Stomach (tissue), 9 donors: ENCODE results near the gene TRIM10. TPM values are rescaled to one million over a fixed set of nuclear protein-coding genes. Genes with fewer than 3 reads are reported as not detected.

Source experiments
- DNase-seq, 2 donors: peaks; one replicate each; pipeline versions ENCODE4 v3.0.0 to v3.0.0-alpha.2; 2013 to 2019
- H3K27ac ChIP-seq, 5 donors: fragments of 200-600 bp in 4 of 5; sonication (generic) in 4 of 5; one replicate each; pipeline ENCODE4 v1.5.1; 2013 to 2019; ENCODE audit warnings: mild to moderate bottlenecking in 1 of 5, moderate library complexity in 1 of 5
- H3K27me3 ChIP-seq, 3 donors: fragments of 200-600 bp; sonication (generic); one replicate each; pipeline ENCODE4 v1.5.1; 2017 to 2019; ENCODE audit warnings: mixed run types in 1 of 3
- H3K36me3 ChIP-seq, 4 donors: fragments of 200-600 bp; sonication (generic); 1 replicate in 3 of 4; 2 replicates in 1 of 4; pipeline ENCODE4 v1.5.1; 2016 to 2019
- H3K4me1 ChIP-seq, 4 donors: fragments of 200-600 bp; sonication (generic); one replicate each; pipeline ENCODE4 v1.5.1; 2016 to 2019
- H3K4me3 ChIP-seq, 4 donors: fragments of 200-600 bp; sonication (generic) in 3 of 4; one replicate each; pipeline ENCODE4 v1.5.1; 2016 to 2019; ENCODE audit warnings: mild to moderate bottlenecking in 1 of 4
- H3K9me3 ChIP-seq, 4 donors: fragments of 200-600 bp; sonication (generic); one replicate each; pipeline ENCODE4 v1.5.1; 2016 to 2019
- EP300 ChIP-seq: sonication (generic); formaldehyde crosslinking; IDR thresholded peaks from one replicate; pipeline ENCODE4 v1.6.1; 2017; ENCODE audit warnings: antibody characterized with exemption
- POLR2A ChIP-seq, 4 donors: fragments of 450-650 bp; IDR thresholded peaks; one replicate each; pipeline ENCODE4 v1.6.1; 2016; ENCODE audit warnings: antibody characterized with exemption in 4 of 4, control low read depth in 2 of 4, mild to moderate bottlenecking in 1 of 4, moderate library complexity in 1 of 4
- POLR2AphosphoS5 ChIP-seq, 3 donors: sonication (generic); formaldehyde crosslinking; IDR thresholded peaks; one replicate each; pipeline ENCODE4 v1.6.1; 2016; ENCODE audit warnings: antibody characterized with exemption in 3 of 3
- WGBS, 5 donors: extraction: QIAGEN DNeasy Blood & Tissue Kit in 3 of 5; methylation state at CpG; one replicate each; pipeline versions ENCODE4 v1.1.5 to v1.1.7; 2013 to 2018; 5-methylcytosine and 5-hydroxymethylcytosine counted together
- intact Hi-C: fragments of 100-400 bp; cut with DNase I; formaldehyde crosslinking; loops from one replicate; pipeline ENCODE4 v1.15.1; 2023; ENCODE audit warnings: low total_unique reads
- polyA plus RNA-seq, 3 donors: library from polyadenylated mRNA; stranded (reverse); fragments of 200-250 nt; gene quantifications; one replicate each; pipeline ENCODE4 v1.2.3, GENCODE V29; 2013
- total RNA-seq, 5 donors: library from RNA; depleted of rRNA; stranded (reverse); fragments of >200 nt; gene quantifications; one replicate each; pipeline versions ENCODE4 v1.1.0 to v1.2.3, GENCODE V29; 2014 to 2016
- TF ChIP-seq, protein P1 (sequence below), 7 experiments: fragments of 450-650 bp in 4 of 7; fragments of 200-600 bp in 3 of 7; sonication (generic) in 3 of 7; IDR thresholded peaks; one replicate each; pipeline ENCODE4 v1.5.1; 2016 to 2019; ENCODE audit warnings: antibody characterized with exemption in 7 of 7, control low read depth in 2 of 7, mild to moderate bottlenecking in 1 of 7
- donor health status: healthy with polysubstance abuse.
- donor health status: Bipolar disorder and iron deficiency.
- donor health status: healthy.

The TRIM10 gene
- total and polyA plus RNA-seq, 8 donors, result 0.37 to 2.3 (median 0.58) TPM; not detected in 5

DNA sequence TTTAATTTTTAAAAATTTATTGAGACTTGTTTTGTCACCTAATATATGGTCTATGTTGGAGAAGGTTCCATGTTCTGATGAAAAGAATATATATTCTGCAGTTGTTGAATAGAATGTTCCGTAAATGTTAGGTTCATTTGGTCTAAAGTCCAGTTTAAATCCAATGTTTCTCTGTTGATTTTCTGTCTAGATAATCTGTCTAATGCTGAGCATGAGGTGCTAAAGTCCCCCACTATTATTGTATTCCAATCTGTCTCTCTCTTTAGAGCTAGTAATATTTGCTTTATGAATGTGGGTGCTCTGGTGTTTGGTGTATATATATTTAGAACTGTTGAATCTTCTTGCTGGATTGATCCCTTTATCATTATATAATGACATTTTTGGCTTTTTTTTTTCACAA lies 17.8 kb upstream of the TRIM10 start:
- no peaks in the 10 kb centered on the region for H3K4me1 ChIP-seq

DNA sequence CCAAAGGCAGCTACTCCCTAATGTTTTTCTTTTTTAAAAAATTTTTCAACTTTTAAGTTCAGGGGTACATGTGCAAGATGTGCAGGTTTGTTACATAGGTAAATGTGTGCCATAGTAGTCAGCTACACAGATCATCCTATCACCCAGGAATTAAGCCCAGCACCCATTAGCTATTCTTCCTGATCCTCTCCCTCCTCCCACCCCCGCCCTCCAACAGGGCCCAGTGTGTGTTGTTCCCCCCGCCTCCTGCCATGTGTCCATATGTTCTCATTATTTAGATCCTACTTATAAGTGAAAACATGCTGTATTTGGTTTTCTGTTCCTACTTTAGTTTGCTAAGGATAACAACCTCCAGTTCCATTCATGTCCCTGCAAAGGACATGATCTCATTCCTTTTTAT lies 14.8 kb upstream of the TRIM10 start:
- peaks cover 0 to 61% (median 24%) of the 10 kb centered on the region in 3 donors for H3K27me3 ChIP-seq
- 76 to 88% (median 78%) methylated on average over 2 of the region's 2 CpGs for WGBS, 5 donors
- no peak overlapping the region for H3K4me3 ChIP-seq
- TF ChIP-seq POLR2AphosphoS5 (IDR thresholded peaks at IDR 0.05) (no peak), EP300 (no peak), POLR2A (IDR thresholded peaks at IDR 0.05) (no peak)
- TF ChIP-seq, protein P1, sequence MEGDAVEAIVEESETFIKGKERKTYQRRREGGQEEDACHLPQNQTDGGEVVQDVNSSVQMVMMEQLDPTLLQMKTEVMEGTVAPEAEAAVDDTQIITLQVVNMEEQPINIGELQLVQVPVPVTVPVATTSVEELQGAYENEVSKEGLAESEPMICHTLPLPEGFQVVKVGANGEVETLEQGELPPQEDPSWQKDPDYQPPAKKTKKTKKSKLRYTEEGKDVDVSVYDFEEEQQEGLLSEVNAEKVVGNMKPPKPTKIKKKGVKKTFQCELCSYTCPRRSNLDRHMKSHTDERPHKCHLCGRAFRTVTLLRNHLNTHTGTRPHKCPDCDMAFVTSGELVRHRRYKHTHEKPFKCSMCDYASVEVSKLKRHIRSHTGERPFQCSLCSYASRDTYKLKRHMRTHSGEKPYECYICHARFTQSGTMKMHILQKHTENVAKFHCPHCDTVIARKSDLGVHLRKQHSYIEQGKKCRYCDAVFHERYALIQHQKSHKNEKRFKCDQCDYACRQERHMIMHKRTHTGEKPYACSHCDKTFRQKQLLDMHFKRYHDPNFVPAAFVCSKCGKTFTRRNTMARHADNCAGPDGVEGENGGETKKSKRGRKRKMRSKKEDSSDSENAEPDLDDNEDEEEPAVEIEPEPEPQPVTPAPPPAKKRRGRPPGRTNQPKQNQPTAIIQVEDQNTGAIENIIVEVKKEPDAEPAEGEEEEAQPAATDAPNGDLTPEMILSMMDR (IDR thresholded peaks at IDR 0.05), result no peak
- intact Hi-C loops, result no loop called here
- peaks cover 8 to 13% (median 9%) of the 10 kb centered on the region in 4 donors for H3K4me1 ChIP-seq
- DNase-seq, result no peak
- H3K36me3 ChIP-seq, result no peaks in the 10 kb centered on the region
- H3K27ac ChIP-seq, result no peak overlapping the region
- peaks cover 0 to 10% (median 7%) of the 10 kb centered on the region in 4 donors for H3K9me3 ChIP-seq

More for the DNA sequence above, 17.8 kb upstream of the TRIM10 start:
- H3K9me3 ChIP-seq, result peaks cover 0 to 14% (median 7%) of the 10 kb centered on the region in 4 donors
- WGBS, 5 donors, result 0 to 92% (median 91%) methylated on average over 1 of the region's 1 CpG
- TF ChIP-seq POLR2AphosphoS5 (IDR thresholded peaks at IDR 0.05) (no peak), POLR2A (IDR thresholded peaks at IDR 0.05) (no peak), EP300 (no peak)
- TF ChIP-seq, protein P1 (IDR thresholded peaks at IDR 0.05), result no peak
- no peak overlapping the region for H3K27ac ChIP-seq
- peaks cover 0 to 31% (median 0%) of the 10 kb centered on the region in 3 donors for H3K27me3 ChIP-seq
- H3K4me3 ChIP-seq, result no peak overlapping the region
- intact Hi-C loops, result no loop called here
- DNase-seq, result no peak
- no peaks in the 10 kb centered on the region for H3K36me3 ChIP-seq

DNA sequence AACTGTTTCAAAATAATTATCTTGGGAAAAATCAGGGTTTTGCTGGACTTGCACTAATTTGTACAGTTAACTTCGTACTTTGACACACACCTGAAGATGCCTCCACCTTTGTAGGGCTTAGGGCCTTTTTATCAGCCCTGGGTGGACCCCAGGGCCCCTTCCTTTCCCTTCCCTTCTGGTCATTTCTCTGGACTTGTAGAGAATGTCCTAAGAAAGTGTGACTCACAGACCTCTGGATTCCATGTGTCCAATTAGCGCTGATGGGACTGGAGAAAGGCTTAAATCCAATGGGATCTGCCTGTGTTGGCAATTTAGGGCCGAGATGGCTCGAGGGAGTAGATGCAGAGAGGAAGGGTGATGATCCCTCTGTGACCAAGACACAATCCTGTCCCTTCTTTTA lies 11.7 kb upstream of the TRIM10 start:
- intact Hi-C loops, result no loop called here
- WGBS, 5 donors, result 75 to 85% (median 81%) methylated on average over 4 of the region's 4 CpGs
- no peaks in the 10 kb centered on the region for H3K36me3 ChIP-seq
- no peak for DNase-seq
- H3K4me1 ChIP-seq, result peaks cover 8 to 13% (median 9%) of the 10 kb centered on the region in 4 donors
- H3K4me3 ChIP-seq, result no peak overlapping the region
- H3K9me3 ChIP-seq, result no peaks in the 10 kb centered on the region
- peaks cover 0 to 75% (median 32%) of the 10 kb centered on the region in 3 donors for H3K27me3 ChIP-seq
- H3K27ac ChIP-seq, result no peak overlapping the region
- TF ChIP-seq POLR2AphosphoS5 (IDR thresholded peaks at IDR 0.05), result no peak

DNA sequence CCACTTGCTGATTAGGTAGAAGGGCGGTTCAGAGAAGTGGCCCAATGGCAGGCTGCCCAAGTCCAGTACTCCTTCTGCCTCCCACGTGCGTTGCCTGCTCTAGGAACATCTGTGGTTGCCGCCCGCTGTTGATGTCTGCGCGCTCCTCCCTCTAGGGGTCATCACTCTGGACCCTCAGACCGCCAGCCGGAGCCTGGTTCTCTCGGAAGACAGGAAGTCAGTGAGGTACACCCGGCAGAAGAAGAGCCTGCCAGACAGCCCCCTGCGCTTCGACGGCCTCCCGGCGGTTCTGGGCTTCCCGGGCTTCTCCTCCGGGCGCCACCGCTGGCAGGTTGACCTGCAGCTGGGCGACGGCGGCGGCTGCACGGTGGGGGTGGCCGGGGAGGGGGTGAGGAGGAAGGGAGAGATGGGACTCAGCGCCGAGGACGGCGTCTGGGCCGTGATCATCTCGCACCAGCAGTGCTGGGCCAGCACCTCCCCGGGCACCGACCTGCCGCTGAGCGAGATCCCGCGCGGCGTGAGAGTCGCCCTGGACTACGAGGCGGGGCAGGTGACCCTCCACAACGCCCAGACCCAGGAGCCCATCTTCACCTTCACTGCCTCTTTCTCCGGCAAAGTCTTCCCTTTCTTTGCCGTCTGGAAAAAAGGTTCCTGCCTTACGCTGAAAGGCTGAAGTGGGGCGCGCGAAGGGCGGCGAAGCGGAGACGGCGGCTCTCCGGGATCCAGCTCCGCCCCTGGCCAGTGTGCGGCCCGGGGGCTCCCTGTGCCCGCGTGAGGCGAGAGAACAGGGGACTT lies 10.9 kb upstream of the TRIM10 start:
- peak in 1 of 2 donors; percentile 54 for DNase-seq
- no peaks in the 10 kb centered on the region for H3K9me3 ChIP-seq
- no peak overlapping the region for H3K27ac ChIP-seq
- H3K27me3 ChIP-seq, result peaks cover 0 to 83% (median 32%) of the 10 kb centered on the region in 3 donors
- peak overlapping the region in 3 of 4 donors; percentile 6 to 42 (median 10) for H3K4me3 ChIP-seq
- 5 to 10% (median 7%) methylated on average over 48 to 62 of the region's 62 CpGs for WGBS, 5 donors
- peaks cover 8 to 13% (median 9%) of the 10 kb centered on the region in 4 donors for H3K4me1 ChIP-seq
- TF ChIP-seq POLR2A (IDR thresholded peaks at IDR 0.05) (no peak), POLR2AphosphoS5 (IDR thresholded peaks at IDR 0.05) (no peak), EP300 (no peak)
- TF ChIP-seq, protein P1 (IDR thresholded peaks at IDR 0.05), result no peak
- no peaks in the 10 kb centered on the region for H3K36me3 ChIP-seq
- intact Hi-C loops, result no loop called here
